Middle frontal gyrus (tissue), 1 donor: Measurements from ENCODE around the gene AEBP2.
"Not testable (repeated sequence)": the region's sequence is repeated elsewhere in the genome, so short reads cannot be mapped to it uniquely, and the experiment has no call there.

Source experiments
- DNase-seq: peaks from one replicate; pipeline ENCODE4 v3.0.0-alpha.2; 2015; ENCODE audit warnings: low spot score; ENCODE audit errors: extremely low spot score

Gene AEBP2

GRCh38 chr12:19548834-19549233, 109.5 kb downstream of the AEBP2 start:
- DNase-seq = no peak

GRCh38 chr12:19550626-19551025, 111.3 kb downstream of the AEBP2 start:
- DNase-seq = no peak

- not testable (repeated sequence) for DNase-seq
These were observed 113.3 kb downstream of the AEBP2 start for GRCh38 chr12:19552441-19553097.

- no peak for DNase-seq
These were observed 113.9 kb downstream of the AEBP2 start for GRCh38 chr12:19553175-19553574.

- DNase-seq = no peak
These were observed 122.2 kb downstream of the AEBP2 start for GRCh38 chr12:19561411-19561961.
